ENCODE results near the gene FHOD3. TPM values are rescaled to one million over a fixed set of nuclear protein-coding genes. Genes with fewer than 3 reads are reported as not detected.

The FHOD3 gene
- total and polyA plus RNA-seq, 2 of the 8 experiments (the other 6 are each of a cell fraction or from before 2014, with no cell fraction given) = 9.7 to 10.5 TPM

GRCh38 chr18:36451454-36452251, 154.1 kb downstream of the FHOD3 start:
- WGBS, 2 experiments (ENCODE audit: extremely low coverage in 1 of 2, insufficient coverage in 1 of 2, insufficient read length in 1 of 2, insufficient replicate concordance in 2 of 2, low coverage in 1 of 2, low lambda C conversion rate in 2 of 2, missing lambda C conversion rate in 1 of 2) = 90% methylated on average over 15 of the region's 15 CpGs; no CpG with 5 or more reads in 1 of the 2 experiments

More at GRCh38 chr18:36451454-36452251, 154.1 kb downstream of the FHOD3 start:
- Histone ChIP-seq H3K56ac (replicated peaks; ENCODE audit: insufficient read length, low read depth, low read length) (no peak overlapping the region), H3K23ac (ENCODE audit: insufficient read length) (no peak overlapping the region), H3K4ac (replicated peaks; ENCODE audit: insufficient read length, low read depth, low read length) (no peak overlapping the region), H2BK15ac (ENCODE audit: low read length) (no peak overlapping the region), H3K4me2 (ENCODE audit: insufficient read depth in 1 of 2, low read depth in 2 of 2, low read length in 2 of 2) (no peak overlapping the region), H2BK120ac (replicated peaks; ENCODE audit: low read depth, low read length) (peak overlapping the region; percentile 19), H3K4me1 (replicated peaks in 1 of 4; ENCODE audit: control insufficient read depth in 3 of 4, insufficient read depth in 4 of 4, low read length in 3 of 4) (peaks cover 8 to 26% (median 13%) of the 10 kb centered on the region in 4 experiments), H3K9ac (replicated peaks in 1 of 4; ENCODE audit: extremely low read depth in 1 of 4, low read depth in 3 of 4, low read length in 3 of 4) (no peak overlapping the region), H4K5ac (ENCODE audit: insufficient read length, low read depth, low read length) (no peak overlapping the region), H4K20me1 (replicated peaks in 1 of 2; ENCODE audit: control insufficient read depth in 1 of 2, insufficient read depth in 2 of 2, low read length in 2 of 2) (no peaks in the 10 kb centered on the region), H2BK20ac (ENCODE audit: low read length) (peak overlapping the region; percentile 51), H3K4me3 (ENCODE audit: extremely low read depth in 1 of 4, insufficient read depth in 2 of 4, low read depth in 3 of 4, low read length in 4 of 4) (no peak overlapping the region), H2BK12ac (ENCODE audit: low read depth, low read length) (no peak overlapping the region; the same call in 1 of the 2 replicates), H4K91ac (replicated peaks; ENCODE audit: insufficient read length, low read length) (peak overlapping the region; percentile 4), H3K79me2 (ENCODE audit: control insufficient read depth in 1 of 2, insufficient read depth in 2 of 2, low read length in 2 of 2) (no peaks in the 10 kb centered on the region), H2AFZ (ENCODE audit: low read length) (no peak overlapping the region), H3K9me3 (ENCODE audit: insufficient read depth in 2 of 2, low read depth in 1 of 2, low read length in 1 of 2) (no peaks in the 10 kb centered on the region), H4K8ac (ENCODE audit: extremely low read depth, insufficient read depth, low read length) (no peak overlapping the region), H3K79me1 (ENCODE audit: low read depth, low read length) (no peaks in the 10 kb centered on the region; the same call in 1 of the 2 replicates), H3K27me3 (replicated peaks in 1 of 4; ENCODE audit: control insufficient read depth in 3 of 4, extremely low read depth in 1 of 4, insufficient read depth in 3 of 4, low read length in 3 of 4) (no peaks in the 10 kb centered on the region), H3K27ac (ENCODE audit: low read depth, low read length) (no peak overlapping the region), H2AK5ac (ENCODE audit: low read depth, low read length) (no peak overlapping the region), H3K14ac (ENCODE audit: insufficient read length) (no peak overlapping the region), H3K18ac (ENCODE audit: extremely low read depth, low read length) (peak overlapping the region; percentile 62), H3K23me2 (ENCODE audit: low read depth, low read length) (no peaks in the 10 kb centered on the region; the same call in 1 of the 2 replicates), H3K36me3 (ENCODE audit: control insufficient read depth in 2 of 4, insufficient read depth in 4 of 4, low read length in 3 of 4) (no peaks in the 10 kb centered on the region), H2BK5ac (ENCODE audit: low read depth, low read length) (peak overlapping the region; percentile 61)
- CTCF ChIA-PET (ENCODE audit: partially characterized antibody) = interaction anchor here (0.9 to 1.5 kb wide), 5 partner anchors 10 to 193 kb away, joined by 3 to 6 read pairs (median 3); no protein-coding TSS in a partner anchor
- no peak for TF ChIP-seq BCL11A (IDR thresholded peaks at IDR 0.05; ENCODE audit: low read depth in 2 of 2, low read length in 2 of 2)
- no peak for TF ChIP-seq TEAD4 (IDR thresholded peaks at IDR 0.05; ENCODE audit: low read depth, low read length)
- POLR2A ChIA-PET (ENCODE audit: partially characterized antibody) = interaction anchor here (0.7 kb wide), 1 partner anchor 11 kb away, joined by 3 read pairs; no protein-coding TSS in a partner anchor
- no peak for FAIRE-seq
- no peak for DNase-seq (ENCODE audit: low read depth in 1 of 2, low spot score in 2 of 2)
